Brain pericyte (primary cell): ENCODE measurements around the gene TMEM63A.
"Not testable (repeated sequence)": the region's sequence is repeated elsewhere in the genome, so short reads cannot be mapped to it uniquely, and the experiment has no call there.

ENCODE experiments used
- DNase-seq: peaks from one replicate; pipeline ENCODE4 v3.0.0-alpha.2; 2012; ENCODE audit warnings: low read depth, low spot score

The TMEM63A gene

GRCh38 chr1:225908773-225909172 is 26.6 kb upstream of the TMEM63A start:
- no peak for DNase-seq

DNA sequence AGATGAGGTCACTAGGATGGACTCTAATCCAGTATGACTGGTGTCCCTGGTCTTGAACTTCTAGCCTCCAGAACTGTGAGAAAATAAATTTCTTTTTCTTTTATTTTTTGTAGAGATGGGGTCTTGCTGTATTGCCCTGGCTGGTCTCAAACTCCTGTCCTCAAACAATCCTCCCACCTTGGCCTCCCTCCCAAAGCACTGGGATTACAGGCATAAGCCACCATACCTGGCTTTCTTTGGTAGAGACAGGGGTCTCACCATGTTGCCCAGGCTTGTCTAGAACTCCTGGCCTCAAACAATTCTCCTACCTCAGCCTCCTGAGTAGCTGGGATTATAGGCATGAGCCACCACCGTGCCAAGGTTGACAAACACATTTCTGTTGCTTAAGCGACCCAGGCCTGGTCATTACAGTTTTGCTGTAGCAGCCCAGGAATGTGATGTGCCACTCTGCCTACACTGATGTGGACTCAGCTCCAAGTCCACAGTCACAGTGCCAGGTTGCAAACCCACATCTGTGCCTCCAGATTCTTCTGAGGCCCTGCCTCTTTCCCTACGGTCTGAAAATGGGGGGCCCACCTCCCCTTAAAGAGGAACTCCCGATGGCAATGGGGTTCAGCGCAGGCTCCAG is 25.9 kb upstream of the TMEM63A start:
- no peak for DNase-seq

DNA sequence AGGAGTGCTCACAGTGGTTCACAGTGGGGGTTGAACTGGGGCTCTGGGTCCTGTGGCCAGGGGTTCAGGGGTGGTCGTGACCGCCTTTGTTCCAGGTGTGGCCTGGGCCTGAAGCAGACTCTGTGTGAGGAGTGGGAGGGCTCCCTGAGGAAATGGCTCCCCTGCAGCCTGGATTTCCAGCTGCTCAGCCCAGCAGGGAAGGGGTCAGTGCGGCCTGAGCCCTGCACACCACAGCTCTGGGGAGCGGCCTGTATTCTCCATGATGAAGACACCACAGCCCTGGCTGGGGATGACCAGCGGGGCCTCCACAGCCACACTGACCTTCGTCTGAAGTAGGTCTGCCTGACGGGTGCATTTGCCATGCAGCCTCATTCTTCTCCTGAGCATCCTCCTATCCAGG is 25.2 kb upstream of the TMEM63A start:
- no peak for DNase-seq

- DNase-seq, result no peak
These were observed 24.3 kb upstream of the TMEM63A start for GRCh38 chr1:225906467-225906866.

DNA sequence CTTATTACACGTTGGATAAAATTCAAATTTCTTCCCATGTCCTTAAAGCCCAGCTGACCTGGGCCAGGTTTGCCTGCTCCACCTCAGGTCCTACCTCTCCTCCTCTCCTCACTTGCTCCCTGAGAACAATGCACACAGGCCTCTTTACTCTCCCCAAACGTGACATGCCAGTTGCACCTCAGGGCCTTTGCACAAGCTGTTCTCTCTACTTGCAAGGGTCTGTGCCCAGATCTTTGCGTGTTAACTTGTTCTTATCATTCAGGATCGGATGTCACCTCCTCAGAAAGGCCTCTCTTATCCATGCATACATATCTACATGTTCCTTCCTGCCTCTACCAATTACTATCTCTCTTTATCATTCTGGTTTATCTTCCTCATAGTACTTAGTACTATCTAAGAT is 21.4 kb upstream of the TMEM63A start:
- no peak for DNase-seq

- DNase-seq, result no peak
These were observed 17.1 kb upstream of the TMEM63A start for GRCh38 chr1:225899044-225899925.

DNA sequence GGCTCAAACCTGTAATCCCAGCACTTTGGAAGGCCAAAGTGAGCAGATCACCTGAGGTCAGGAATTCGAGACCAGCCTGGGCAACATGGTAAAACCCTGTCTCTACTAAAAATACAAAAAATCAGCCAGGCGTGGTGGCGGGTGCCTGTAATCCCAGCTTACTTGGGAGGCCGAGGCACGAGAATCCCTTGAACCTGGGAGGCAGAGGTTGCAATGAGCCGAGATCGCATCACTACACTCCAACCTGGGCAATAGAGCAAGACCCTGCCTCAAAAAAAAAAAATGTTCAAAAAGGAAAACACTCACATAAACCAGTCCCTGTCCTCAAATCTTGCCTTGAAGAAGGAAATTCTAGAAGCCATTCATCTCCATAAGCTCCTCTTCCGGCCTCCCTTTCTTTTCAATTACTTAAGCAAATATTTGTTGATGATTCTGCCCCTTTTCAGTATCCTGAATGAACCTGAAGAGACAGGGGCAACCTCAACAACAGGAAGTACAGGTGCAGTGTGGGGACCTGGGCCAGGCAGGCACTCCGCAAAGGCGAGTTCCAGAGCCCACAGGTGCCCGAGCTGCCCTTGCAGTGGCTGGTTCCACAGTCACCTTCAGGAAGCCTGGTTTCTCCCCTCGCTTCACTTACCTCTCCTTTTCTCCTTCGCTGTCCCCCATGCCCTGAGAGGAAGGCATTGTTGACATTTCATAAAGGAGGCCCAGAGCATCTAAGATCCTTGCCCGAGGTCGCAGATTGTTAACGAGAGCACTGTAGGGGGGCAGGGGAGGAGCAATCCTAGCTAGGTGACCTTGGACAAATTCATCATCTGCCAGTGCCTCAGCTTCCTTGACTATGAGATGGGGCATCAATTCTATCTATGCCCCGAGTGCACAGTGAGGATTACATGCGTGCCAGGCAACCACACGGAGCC is 15.7 kb upstream of the TMEM63A start:
- no peak for DNase-seq

DNA sequence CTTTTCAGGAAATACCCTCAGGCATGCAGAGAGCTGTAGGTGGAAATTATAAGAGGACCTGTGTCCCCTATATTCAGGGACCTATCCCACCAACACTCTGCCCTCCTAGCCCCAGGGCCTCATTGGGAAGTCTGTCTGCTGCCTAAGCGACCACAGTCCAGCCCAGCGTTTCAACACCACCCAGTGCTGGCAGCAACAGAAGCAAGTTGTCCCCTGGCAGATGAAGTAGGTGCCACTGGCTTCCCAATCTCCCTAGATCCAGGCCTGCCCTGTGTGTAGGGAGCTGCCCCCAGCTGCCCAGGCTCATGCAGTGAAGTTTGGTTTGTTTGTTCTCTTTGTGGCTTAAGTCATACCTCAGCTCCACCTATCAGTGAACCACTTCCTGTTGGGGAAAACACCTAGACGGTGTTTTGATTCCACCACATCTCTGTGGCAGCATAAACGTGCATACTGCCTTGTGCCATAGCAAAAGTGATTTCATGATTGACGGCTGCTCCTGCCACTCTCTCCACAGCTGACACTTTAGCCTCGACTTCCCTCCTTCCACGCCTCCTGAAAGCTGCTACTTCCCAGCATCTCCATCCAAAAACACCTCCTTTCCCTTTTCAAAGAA is 14.9 kb upstream of the TMEM63A start:
- DNase-seq, result no peak

DNA sequence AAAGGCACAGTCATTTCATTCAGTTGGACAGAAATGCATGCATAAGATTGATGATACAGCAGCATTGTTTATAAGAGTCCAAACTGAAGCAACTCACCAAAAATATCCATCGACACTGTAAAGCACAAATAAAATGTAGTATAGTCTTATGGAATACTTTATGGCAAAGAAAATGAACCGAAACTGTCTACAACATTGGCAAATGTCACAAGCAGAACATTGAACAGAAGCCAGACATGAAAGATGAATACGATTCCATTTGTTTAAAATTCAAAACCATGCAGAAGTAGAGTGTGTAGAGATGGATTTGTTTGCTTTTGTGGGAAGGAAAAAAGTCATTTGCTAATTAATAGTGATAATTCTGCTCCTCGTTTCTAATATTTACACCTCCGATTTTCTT is 14.3 kb upstream of the TMEM63A start:
- DNase-seq, result no peak

DNA sequence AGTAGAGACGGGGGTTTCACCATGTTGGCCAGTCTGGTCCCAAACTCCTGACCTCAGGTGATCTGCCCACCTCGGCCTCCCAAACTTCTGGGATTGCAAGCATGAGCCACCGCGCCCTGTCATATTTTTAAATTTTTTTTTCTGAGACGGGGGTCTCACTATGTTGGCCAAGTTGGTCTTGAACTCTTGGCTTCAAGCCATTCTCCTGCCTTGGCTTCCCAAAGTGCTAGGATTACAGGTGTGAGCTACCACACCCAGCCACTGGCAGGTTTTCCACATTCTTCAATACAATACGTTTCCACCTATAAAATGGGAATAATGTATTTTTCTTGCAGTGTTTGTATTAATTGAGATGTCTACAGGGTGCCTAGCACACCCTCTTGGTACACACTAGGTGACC is 10.1 kb upstream of the TMEM63A start:
- DNase-seq, result no peak

DNA sequence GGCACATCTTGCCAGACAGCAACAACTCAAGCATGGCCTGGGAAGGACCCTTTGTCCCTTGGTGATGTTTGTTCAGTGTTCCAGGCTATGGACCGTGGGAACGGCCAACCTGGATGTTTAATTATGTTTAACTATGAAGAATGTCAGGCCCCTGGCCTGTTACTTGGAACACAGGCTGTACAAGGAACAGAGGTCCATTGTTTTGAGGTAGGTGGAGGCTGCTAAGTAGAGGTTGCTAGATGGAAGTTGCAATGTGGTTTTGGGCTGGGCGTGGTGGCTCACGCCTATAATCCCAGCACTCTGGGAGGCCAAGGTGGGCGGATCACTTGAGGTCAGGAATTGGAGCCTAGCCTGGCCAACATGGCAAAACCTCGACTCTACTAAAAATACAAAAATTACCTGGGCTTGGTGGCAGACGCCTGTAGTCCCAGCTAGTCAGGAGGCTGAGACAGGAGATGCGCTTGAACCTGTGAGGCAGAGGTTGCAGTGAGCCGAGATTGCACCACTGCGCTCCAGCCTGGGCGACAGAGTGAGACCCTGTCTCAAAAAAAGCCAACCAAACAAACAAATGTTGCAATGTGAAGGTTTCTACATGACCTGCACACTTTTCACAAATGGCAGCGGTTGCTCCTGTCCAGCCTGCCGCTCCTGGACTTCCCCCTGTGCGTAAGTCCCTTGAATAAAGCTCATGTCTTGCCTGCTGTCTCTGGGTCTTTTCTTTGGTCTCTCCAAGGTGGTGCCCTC is 9.2 kb upstream of the TMEM63A start:
- no peak for DNase-seq

GRCh38 chr1:225890346-225891228 is 8.4 kb upstream of the TMEM63A start:
- no peak for DNase-seq

DNA sequence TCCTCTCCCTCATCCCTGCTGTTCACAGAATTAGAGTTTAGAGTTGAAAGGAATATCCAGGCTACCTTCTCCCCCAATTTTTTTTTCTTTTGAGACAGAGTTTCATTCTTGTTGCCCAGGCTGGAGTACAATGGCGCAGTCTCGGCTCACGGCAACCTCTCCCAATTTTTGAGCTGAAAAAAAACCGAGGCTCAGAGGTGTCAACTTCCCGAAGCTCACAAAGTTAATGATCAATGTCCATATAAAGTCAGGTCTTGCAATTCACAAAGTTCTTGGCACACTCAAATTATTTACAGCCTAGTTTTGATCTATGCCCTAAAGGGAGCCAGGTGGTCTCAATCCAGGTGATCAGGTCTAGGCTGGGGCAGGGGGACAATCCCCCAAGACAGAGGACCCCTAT is 7.6 kb upstream of the TMEM63A start:
- no peak for DNase-seq

DNA sequence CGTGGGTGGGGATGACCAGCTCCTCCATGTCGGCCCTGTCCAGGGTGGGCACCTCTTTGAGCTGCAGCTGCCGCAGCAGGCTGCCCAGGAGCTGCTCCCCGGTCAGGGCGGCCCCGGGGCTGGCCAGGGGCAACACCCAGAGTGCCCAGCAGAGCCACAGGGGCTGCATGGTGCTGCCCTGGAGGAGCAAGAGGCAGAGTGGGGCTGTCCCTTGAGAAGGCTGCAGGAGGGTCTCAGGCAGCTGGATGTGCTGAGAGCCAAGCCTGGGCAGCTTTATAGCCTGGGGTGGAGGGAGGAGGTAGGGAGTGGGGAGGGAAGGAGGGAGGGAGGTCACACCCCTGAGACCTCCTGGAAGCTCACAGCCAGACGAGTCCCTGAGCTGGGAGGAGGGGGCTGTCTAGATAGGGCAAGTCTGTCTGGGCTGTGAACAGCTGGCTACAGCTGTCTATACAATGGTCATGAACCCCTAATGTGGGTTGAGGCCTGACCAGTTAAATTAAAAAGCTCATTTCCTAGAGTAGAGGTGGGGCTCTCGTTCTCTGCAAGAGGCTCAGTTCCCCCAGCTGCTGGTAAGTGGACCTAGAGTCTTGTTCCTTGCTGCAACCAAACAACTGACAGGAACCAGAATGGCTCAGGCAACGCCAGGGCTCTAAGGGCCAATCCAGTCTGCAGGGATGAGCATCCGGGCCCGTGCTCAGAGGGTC is 6.9 kb upstream of the TMEM63A start, which contains the start of gene LEFTY1:
TSS of gene LEFTY1 (minus strand) at position 249 of the 704 bp plus-strand sequence. CDS start at position 169, 80 bp downstream.
- DNase-seq, result no peak

DNA sequence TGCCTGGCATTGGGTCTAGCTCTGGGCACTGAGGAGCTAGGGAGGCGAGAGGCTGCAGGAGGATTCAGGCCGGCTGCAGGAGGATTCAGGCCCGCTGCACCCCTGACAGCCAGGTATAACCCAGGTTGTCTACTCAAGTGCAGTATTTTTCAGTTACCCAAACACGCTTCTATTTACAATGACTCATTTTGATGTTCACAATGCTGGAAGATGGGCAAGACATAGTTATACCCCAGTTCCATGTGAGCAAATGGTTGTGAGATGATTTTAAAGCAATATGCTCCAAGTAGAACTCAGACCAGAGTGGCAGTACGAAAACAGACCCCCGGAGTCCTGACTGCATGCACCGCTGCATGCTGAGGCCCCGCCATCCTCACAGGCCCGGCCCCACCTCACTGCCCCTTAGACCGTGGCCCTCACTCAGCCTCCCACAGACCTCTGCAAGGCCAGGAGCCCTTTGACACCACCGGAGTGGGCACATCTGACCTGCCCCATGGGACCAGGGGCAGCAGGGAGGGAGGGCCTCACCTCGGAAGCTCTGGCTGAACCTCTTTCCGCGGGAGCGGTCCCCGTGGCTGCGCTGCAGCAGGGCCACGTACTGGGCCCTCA is 6.2 kb upstream of the TMEM63A start:
- DNase-seq, result no peak

DNA sequence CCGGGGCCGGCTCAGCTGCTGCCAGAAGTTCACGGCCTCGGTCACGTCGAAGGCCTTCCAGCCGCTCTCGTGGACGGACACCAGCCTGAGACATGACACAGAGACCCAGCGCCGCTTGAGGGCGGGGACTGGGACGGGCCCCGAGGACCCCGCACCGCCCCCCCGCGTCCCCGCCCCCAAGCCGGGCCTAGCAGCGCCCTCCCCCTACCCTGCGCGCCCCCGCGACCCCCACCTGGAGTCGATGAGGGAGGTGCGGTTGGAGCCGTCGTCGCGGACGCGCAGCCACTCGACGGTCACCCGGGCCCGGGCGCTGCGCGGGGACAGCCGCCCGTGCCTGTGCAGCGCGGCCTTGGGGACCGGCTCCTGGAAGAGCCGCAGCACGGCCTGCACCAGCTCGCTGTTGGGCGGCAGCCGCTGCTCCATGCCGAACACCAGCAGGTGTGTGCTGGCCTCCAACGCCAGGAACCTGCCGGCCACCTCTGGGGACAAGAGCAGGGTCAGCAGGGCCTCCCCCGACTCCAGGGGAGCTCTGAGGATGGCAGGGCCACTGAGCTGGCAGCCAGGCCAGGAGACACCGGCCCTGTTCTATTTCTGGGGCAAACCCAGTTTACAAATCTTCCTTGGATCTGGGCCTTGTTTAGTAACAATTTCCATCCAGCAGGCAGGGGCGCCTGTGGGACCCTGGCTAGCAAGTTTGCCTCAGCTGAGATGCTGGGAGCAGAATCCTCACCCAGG is 5.5 kb upstream of the TMEM63A start:
- not testable (repeated sequence) for DNase-seq

DNA sequence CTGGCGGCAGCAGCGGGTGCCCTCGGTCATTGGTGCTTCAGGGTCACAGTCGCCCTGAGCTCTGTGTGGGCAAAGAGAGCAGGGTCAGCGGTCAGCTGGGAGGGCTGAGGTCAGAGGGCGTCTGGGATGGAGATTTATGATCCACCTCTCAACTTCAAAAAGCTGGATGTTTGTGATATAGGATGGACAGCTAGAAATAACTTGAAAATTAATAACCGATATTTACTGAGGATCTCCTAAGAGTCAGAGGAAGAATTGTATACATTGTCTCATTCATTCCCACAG is 4.8 kb upstream of the TMEM63A start:
- no peak for DNase-seq
